ENCODE results near the gene TCHP.

TCHP gene

GRCh38 chr12:109946913-109947312, 46.8 kb downstream of the TCHP start:
- Histone ChIP-seq H3K9ac (ENCODE audit: low read depth in 1 of 2, low read length in 2 of 2) (no peak overlapping the region), H3K27me3 (ENCODE audit: control insufficient read depth in 1 of 2, insufficient read depth in 2 of 2, low read length in 2 of 2) (no peaks in the 10 kb centered on the region), H3K4me1 (ENCODE audit: control insufficient read depth in 1 of 2, insufficient read depth in 2 of 2, low read length in 2 of 2) (peaks cover 15 to 35% of the 10 kb centered on the region in 2 donors), H3K4me3 (ENCODE audit: low read depth in 1 of 2, low read length in 2 of 2) (no peak overlapping the region), H3K27ac (ENCODE audit: low read depth, low read length) (peak overlapping the region; percentile 39), H3K9me3 (ENCODE audit: control insufficient read depth in 1 of 2, low read length in 2 of 2) (no peaks in the 10 kb centered on the region), H3K36me3 (ENCODE audit: control insufficient read depth in 1 of 2, insufficient read depth in 2 of 2, low read length in 2 of 2) (peaks cover 26 to 54% of the 10 kb centered on the region in 2 donors)

- Histone ChIP-seq H3K9ac (ENCODE audit: low read depth in 1 of 2, low read length in 2 of 2) (no peak overlapping the region), H3K4me3 (ENCODE audit: low read depth in 1 of 2, low read length in 2 of 2) (no peak overlapping the region), H3K27ac (ENCODE audit: low read depth, low read length) (peak overlapping the region; percentile 54), H3K9me3 (ENCODE audit: control insufficient read depth in 1 of 2, low read length in 2 of 2) (no peaks in the 10 kb centered on the region), H3K4me1 (ENCODE audit: control insufficient read depth in 1 of 2, insufficient read depth in 2 of 2, low read length in 2 of 2) (peaks cover 15 to 35% of the 10 kb centered on the region in 2 donors), H3K36me3 (ENCODE audit: control insufficient read depth in 1 of 2, insufficient read depth in 2 of 2, low read length in 2 of 2) (peaks cover 32 to 57% of the 10 kb centered on the region in 2 donors), H3K27me3 (ENCODE audit: control insufficient read depth in 1 of 2, insufficient read depth in 2 of 2, low read length in 2 of 2) (no peaks in the 10 kb centered on the region)
Observed at GRCh38 chr12:109947521-109947920, 47.4 kb downstream of the TCHP start.

- Histone ChIP-seq H3K36me3 (ENCODE audit: control insufficient read depth in 1 of 2, insufficient read depth in 2 of 2, low read length in 2 of 2) (peaks cover 36 to 62% of the 10 kb centered on the region in 2 donors), H3K9ac (ENCODE audit: low read depth in 1 of 2, low read length in 2 of 2) (no peak overlapping the region), H3K27me3 (ENCODE audit: control insufficient read depth in 1 of 2, insufficient read depth in 2 of 2, low read length in 2 of 2) (no peaks in the 10 kb centered on the region), H3K9me3 (ENCODE audit: control insufficient read depth in 1 of 2, low read length in 2 of 2) (no peaks in the 10 kb centered on the region), H3K4me3 (ENCODE audit: low read depth in 1 of 2, low read length in 2 of 2) (no peak overlapping the region), H3K4me1 (ENCODE audit: control insufficient read depth in 1 of 2, insufficient read depth in 2 of 2, low read length in 2 of 2) (peaks cover 15 to 35% of the 10 kb centered on the region in 2 donors), H3K27ac (ENCODE audit: low read depth, low read length) (no peak overlapping the region)
Observed at GRCh38 chr12:109948368-109948767, 48.3 kb downstream of the TCHP start.

- Histone ChIP-seq H3K9me3 (ENCODE audit: control insufficient read depth in 1 of 2, low read length in 2 of 2) (no peaks in the 10 kb centered on the region), H3K27ac (ENCODE audit: low read depth, low read length) (no peak overlapping the region), H3K36me3 (ENCODE audit: control insufficient read depth in 1 of 2, insufficient read depth in 2 of 2, low read length in 2 of 2) (peaks cover 36 to 67% of the 10 kb centered on the region in 2 donors), H3K4me3 (ENCODE audit: low read depth in 1 of 2, low read length in 2 of 2) (no peak overlapping the region), H3K9ac (ENCODE audit: low read depth in 1 of 2, low read length in 2 of 2) (no peak overlapping the region), H3K27me3 (ENCODE audit: control insufficient read depth in 1 of 2, insufficient read depth in 2 of 2, low read length in 2 of 2) (no peaks in the 10 kb centered on the region), H3K4me1 (ENCODE audit: control insufficient read depth in 1 of 2, insufficient read depth in 2 of 2, low read length in 2 of 2) (peaks cover 15 to 35% of the 10 kb centered on the region in 2 donors)
Observed at GRCh38 chr12:109949089-109949488, 49.0 kb downstream of the TCHP start.

- no peaks in the 10 kb centered on the region for H3K9me3 ChIP-seq (ENCODE audit: control insufficient read depth in 1 of 2, low read length in 2 of 2)
- peaks cover 36 to 63% of the 10 kb centered on the region in 2 donors for H3K36me3 ChIP-seq (ENCODE audit: control insufficient read depth in 1 of 2, insufficient read depth in 2 of 2, low read length in 2 of 2)
- H3K4me3 ChIP-seq (ENCODE audit: low read depth in 1 of 2, low read length in 2 of 2), result no peak overlapping the region
- H3K27ac ChIP-seq (ENCODE audit: low read depth, low read length), result no peak overlapping the region
- no peak overlapping the region for H3K9ac ChIP-seq (ENCODE audit: low read depth in 1 of 2, low read length in 2 of 2)
- peaks cover 15 to 35% of the 10 kb centered on the region in 2 donors for H3K4me1 ChIP-seq (ENCODE audit: control insufficient read depth in 1 of 2, insufficient read depth in 2 of 2, low read length in 2 of 2)
- no peaks in the 10 kb centered on the region for H3K27me3 ChIP-seq (ENCODE audit: control insufficient read depth in 1 of 2, insufficient read depth in 2 of 2, low read length in 2 of 2)
Observed at GRCh38 chr12:109950625-109951024, 50.6 kb downstream of the TCHP start.

- Histone ChIP-seq H3K27me3 (ENCODE audit: control insufficient read depth in 1 of 2, insufficient read depth in 2 of 2, low read length in 2 of 2) (no peaks in the 10 kb centered on the region), H3K4me1 (ENCODE audit: control insufficient read depth in 1 of 2, insufficient read depth in 2 of 2, low read length in 2 of 2) (peaks cover 15 to 35% of the 10 kb centered on the region in 2 donors), H3K9me3 (ENCODE audit: control insufficient read depth in 1 of 2, low read length in 2 of 2) (no peaks in the 10 kb centered on the region), H3K27ac (ENCODE audit: low read depth, low read length) (peak overlapping the region; percentile 44), H3K9ac (ENCODE audit: low read depth in 1 of 2, low read length in 2 of 2) (no peak overlapping the region), H3K4me3 (ENCODE audit: low read depth in 1 of 2, low read length in 2 of 2) (no peak overlapping the region), H3K36me3 (ENCODE audit: control insufficient read depth in 1 of 2, insufficient read depth in 2 of 2, low read length in 2 of 2) (peaks cover 36 to 65% of the 10 kb centered on the region in 2 donors)
Observed at GRCh38 chr12:109951136-109951535, 51.1 kb downstream of the TCHP start.

- H3K9me3 ChIP-seq (ENCODE audit: control insufficient read depth in 1 of 2, low read length in 2 of 2), result no peaks in the 10 kb centered on the region
- peaks cover 32 to 65% of the 10 kb centered on the region in 2 donors for H3K36me3 ChIP-seq (ENCODE audit: control insufficient read depth in 1 of 2, insufficient read depth in 2 of 2, low read length in 2 of 2)
- H3K4me3 ChIP-seq (ENCODE audit: low read depth in 1 of 2, low read length in 2 of 2), result no peak overlapping the region
- peak overlapping the region; percentile 44 for H3K27ac ChIP-seq (ENCODE audit: low read depth, low read length)
- no peak overlapping the region for H3K9ac ChIP-seq (ENCODE audit: low read depth in 1 of 2, low read length in 2 of 2)
- no peaks in the 10 kb centered on the region for H3K27me3 ChIP-seq (ENCODE audit: control insufficient read depth in 1 of 2, insufficient read depth in 2 of 2, low read length in 2 of 2)
- peaks cover 15 to 35% of the 10 kb centered on the region in 2 donors for H3K4me1 ChIP-seq (ENCODE audit: control insufficient read depth in 1 of 2, insufficient read depth in 2 of 2, low read length in 2 of 2)
Observed at GRCh38 chr12:109951751-109952150, 51.7 kb downstream of the TCHP start.

GRCh38 chr12:109952160-109952858, 52.2 kb downstream of the TCHP start:
- Histone ChIP-seq H3K27ac (ENCODE audit: low read depth, low read length) (peak overlapping the region; percentile 22), H3K4me3 (ENCODE audit: low read depth in 1 of 2, low read length in 2 of 2) (no peak overlapping the region), H3K9ac (ENCODE audit: low read depth in 1 of 2, low read length in 2 of 2) (no peak overlapping the region), H3K9me3 (ENCODE audit: control insufficient read depth in 1 of 2, low read length in 2 of 2) (no peaks in the 10 kb centered on the region), H3K4me1 (ENCODE audit: control insufficient read depth in 1 of 2, insufficient read depth in 2 of 2, low read length in 2 of 2) (peaks cover 15 to 29% of the 10 kb centered on the region in 2 donors), H3K27me3 (ENCODE audit: control insufficient read depth in 1 of 2, insufficient read depth in 2 of 2, low read length in 2 of 2) (no peaks in the 10 kb centered on the region), H3K36me3 (ENCODE audit: control insufficient read depth in 1 of 2, insufficient read depth in 2 of 2, low read length in 2 of 2) (peaks cover 34 to 64% of the 10 kb centered on the region in 2 donors)

- H3K36me3 ChIP-seq (ENCODE audit: control insufficient read depth in 1 of 2, insufficient read depth in 2 of 2, low read length in 2 of 2), result peaks cover 30 to 62% of the 10 kb centered on the region in 2 donors
Observed at GRCh38 chr12:109952873-109953272, 52.8 kb downstream of the TCHP start.

GRCh38 chr12:109953656-109954055, 53.6 kb downstream of the TCHP start:
- no peaks in the 10 kb centered on the region for H3K9me3 ChIP-seq (ENCODE audit: control insufficient read depth in 1 of 2, low read length in 2 of 2)
- peaks cover 29 to 64% of the 10 kb centered on the region in 2 donors for H3K36me3 ChIP-seq (ENCODE audit: control insufficient read depth in 1 of 2, insufficient read depth in 2 of 2, low read length in 2 of 2)
- peaks cover 5 to 16% of the 10 kb centered on the region in 2 donors for H3K4me1 ChIP-seq (ENCODE audit: control insufficient read depth in 1 of 2, insufficient read depth in 2 of 2, low read length in 2 of 2)
- no peak overlapping the region for H3K4me3 ChIP-seq (ENCODE audit: low read depth in 1 of 2, low read length in 2 of 2)
- no peak overlapping the region for H3K9ac ChIP-seq (ENCODE audit: low read depth in 1 of 2, low read length in 2 of 2)
- no peaks in the 10 kb centered on the region for H3K27me3 ChIP-seq (ENCODE audit: control insufficient read depth in 1 of 2, insufficient read depth in 2 of 2, low read length in 2 of 2)
- H3K27ac ChIP-seq (ENCODE audit: low read depth, low read length), result no peak overlapping the region

More at GRCh38 chr12:109952873-109953272, 52.8 kb downstream of the TCHP start:
- H3K27me3 ChIP-seq (ENCODE audit: control insufficient read depth in 1 of 2, insufficient read depth in 2 of 2, low read length in 2 of 2), result no peaks in the 10 kb centered on the region
- H3K9ac ChIP-seq (ENCODE audit: low read depth in 1 of 2, low read length in 2 of 2), result no peak overlapping the region
- no peak overlapping the region for H3K27ac ChIP-seq (ENCODE audit: low read depth, low read length)
- H3K4me1 ChIP-seq (ENCODE audit: control insufficient read depth in 1 of 2, insufficient read depth in 2 of 2, low read length in 2 of 2), result peaks cover 12 to 24% of the 10 kb centered on the region in 2 donors
- H3K4me3 ChIP-seq (ENCODE audit: low read depth in 1 of 2, low read length in 2 of 2), result no peak overlapping the region
- no peaks in the 10 kb centered on the region for H3K9me3 ChIP-seq (ENCODE audit: control insufficient read depth in 1 of 2, low read length in 2 of 2)

Measured in duodenal mucosa (tissue), 2 donors.